ENCODE measurements around the gene CYP4V2. TPM values are rescaled to one million over a fixed set of nuclear protein-coding genes. Genes with fewer than 3 reads are reported as not detected.
"Not testable (repeated sequence)": the region's sequence is repeated elsewhere in the genome, so short reads cannot be mapped to it uniquely, and the experiment has no call there.

Gene CYP4V2
- total RNA-seq, 4 donors from 2014 or later = 27.5 to 43.1 (median 35.5) TPM

GRCh38 chr4:186241616-186242015 is 50.2 kb downstream of the CYP4V2 start:
- TF ChIP-seq EP300 (IDR thresholded peaks at IDR 0.05) (no peak), POLR2A (IDR thresholded peaks at IDR 0.05; ENCODE audit: low read depth) (no peak), POLR2AphosphoS5 (IDR thresholded peaks at IDR 0.05) (no peak), CTCF (IDR thresholded peaks at IDR 0.05) (no peak)
- H3K9me3 ChIP-seq = no peaks in the 10 kb centered on the region
- no peaks in the 10 kb centered on the region for H3K27me3 ChIP-seq
- H3K27ac ChIP-seq (replicated peaks in 1 of 4) = no peak overlapping the region
- intact Hi-C loops (cut with DNase I) = no loop called here
- peaks cover 0 to 4% (median 0%) of the 10 kb centered on the region in 4 donors for H3K4me1 ChIP-seq
- DNase-seq (ENCODE audit: extremely low spot score) = no peak
- 88% methylated on average over 4 of the region's 4 CpGs for WGBS
- no peak overlapping the region for H3K4me3 ChIP-seq
- peaks cover 0 to 23% (median 6%) of the 10 kb centered on the region in 4 donors for H3K36me3 ChIP-seq

GRCh38 chr4:186242031-186242430 is 50.7 kb downstream of the CYP4V2 start:
- H3K4me3 ChIP-seq; H3K4me1 ChIP-seq; intact Hi-C loops (cut with DNase I); H3K27ac ChIP-seq (replicated peaks in 1 of 4); H3K9me3 ChIP-seq; DNase-seq (ENCODE audit: extremely low spot score); H3K27me3 ChIP-seq: not testable (repeated sequence)
- 80% methylated on average over 10 of the region's 10 CpGs for WGBS
- peaks cover 0 to 23% (median 6%) of the 10 kb centered on the region in 4 donors for H3K36me3 ChIP-seq

GRCh38 chr4:186243331-186243730 is 52.0 kb downstream of the CYP4V2 start:
- H3K4me3 ChIP-seq = no peak overlapping the region
- H3K9me3 ChIP-seq = no peaks in the 10 kb centered on the region
- DNase-seq (ENCODE audit: extremely low spot score) = no peak
- intact Hi-C loops (cut with DNase I) = no loop called here
- H3K27me3 ChIP-seq = no peaks in the 10 kb centered on the region
- no peak for TF ChIP-seq EP300 (IDR thresholded peaks at IDR 0.05)
- TF ChIP-seq POLR2A (IDR thresholded peaks at IDR 0.05; ENCODE audit: low read depth) = no peak
- no peak for TF ChIP-seq POLR2AphosphoS5 (IDR thresholded peaks at IDR 0.05)
- no peak for TF ChIP-seq CTCF (IDR thresholded peaks at IDR 0.05)
- H3K36me3 ChIP-seq = peaks cover 0 to 15% (median 5%) of the 10 kb centered on the region in 4 donors
- 85% methylated on average over 2 of the region's 2 CpGs for WGBS
- peaks cover 0 to 4% (median 0%) of the 10 kb centered on the region in 4 donors for H3K4me1 ChIP-seq
- H3K27ac ChIP-seq (replicated peaks in 1 of 4) = no peak overlapping the region

GRCh38 chr4:186244835-186245234 is 53.5 kb downstream of the CYP4V2 start:
- Histone ChIP-seq H3K36me3 (peaks cover 0 to 11% (median 4%) of the 10 kb centered on the region in 4 donors), H3K4me3 (no peak overlapping the region), H3K27ac (replicated peaks in 1 of 4) (no peak overlapping the region), H3K27me3 (no peaks in the 10 kb centered on the region), H3K9me3 (no peaks in the 10 kb centered on the region), H3K4me1 (peaks cover 0 to 4% (median 0%) of the 10 kb centered on the region in 4 donors)
- 80% methylated on average over 5 of the region's 5 CpGs for WGBS
- no peak for DNase-seq (ENCODE audit: extremely low spot score)
- intact Hi-C loops (cut with DNase I) = no loop called here
- no peak for TF ChIP-seq POLR2AphosphoS5 (IDR thresholded peaks at IDR 0.05)
- TF ChIP-seq CTCF (IDR thresholded peaks at IDR 0.05) = no peak
- no peak for TF ChIP-seq POLR2A (IDR thresholded peaks at IDR 0.05; ENCODE audit: low read depth)
- no peak for TF ChIP-seq EP300 (IDR thresholded peaks at IDR 0.05)

- DNase-seq (ENCODE audit: extremely low spot score); H3K9me3 ChIP-seq; intact Hi-C loops (cut with DNase I); H3K4me1 ChIP-seq; H3K4me3 ChIP-seq; H3K27me3 ChIP-seq; H3K27ac ChIP-seq (replicated peaks in 1 of 4): not testable (repeated sequence)
- WGBS = 86% methylated on average over 9 of the region's 9 CpGs
- H3K36me3 ChIP-seq = peaks cover 4 to 22% (median 13%) of the 10 kb centered on the region in 4 donors
These were observed 55.8 kb downstream of the CYP4V2 start for GRCh38 chr4:186247062-186247752.

- intact Hi-C loops (cut with DNase I) = no loop called here
These were observed 57.3 kb downstream of the CYP4V2 start for GRCh38 chr4:186248643-186249042.

More at GRCh38 chr4:186248643-186249042, 57.3 kb downstream of the CYP4V2 start:
- no peak overlapping the region for H3K4me3 ChIP-seq
- peaks cover 4 to 32% (median 14%) of the 10 kb centered on the region in 4 donors for H3K36me3 ChIP-seq
- no peaks in the 10 kb centered on the region for H3K4me1 ChIP-seq
- H3K9me3 ChIP-seq = no peaks in the 10 kb centered on the region
- WGBS = 74% methylated on average over 1 of the region's 1 CpG
- H3K27ac ChIP-seq (replicated peaks in 1 of 4) = no peak overlapping the region
- no peaks in the 10 kb centered on the region for H3K27me3 ChIP-seq
- no peak for DNase-seq (ENCODE audit: extremely low spot score)
- TF ChIP-seq POLR2A (IDR thresholded peaks at IDR 0.05; ENCODE audit: low read depth) = no peak
- no peak for TF ChIP-seq EP300 (IDR thresholded peaks at IDR 0.05)
- TF ChIP-seq CTCF (IDR thresholded peaks at IDR 0.05) = no peak
- TF ChIP-seq POLR2AphosphoS5 (IDR thresholded peaks at IDR 0.05) = no peak
